ENCODE results near the gene PMM1. TPM values are rescaled to one million over a fixed set of nuclear protein-coding genes. Genes with fewer than 3 reads are reported as not detected.
"Not testable (repeated sequence)": the region's sequence is repeated elsewhere in the genome, so short reads cannot be mapped to it uniquely, and the experiment has no call there.

Gene PMM1
- total RNA-seq (2014; rRNA removed; shearing (Covaris generic)): 9.9 and 10.3 TPM in 2 replicates

GRCh38 chr22:41589391-41590241, at the start of gene PMM1:
Gene PMM1, minus strand, starts transcription at chr22:41589840. Its CDS starts 35 bp downstream, at chr22:41589805.
- Histone ChIP-seq H3K36me3 (no peaks in the 10 kb centered on the region), H3K27me3 (no peaks in the 10 kb centered on the region), H3K27ac (peak within 1 kb of the TSS; percentile 21; the same call in 1 of the 2 replicates)

GRCh38 chr22:41638748-41639147, 49.1 kb upstream of the PMM1 start:
- H3K27me3 ChIP-seq: no peaks in the 10 kb centered on the region
- H3K36me3 ChIP-seq: peaks cover 84% of the 10 kb centered on the region
- H3K4me3 ChIP-seq: no peak overlapping the region
- H3K27ac ChIP-seq: no peak overlapping the region
- no peak for DNase-seq
- H3K9me3 ChIP-seq (replicated peaks): no peaks in the 10 kb centered on the region
- no peaks in the 10 kb centered on the region for H3K4me1 ChIP-seq

More at GRCh38 chr22:41589391-41590241, at the start of gene PMM1:
- Histone ChIP-seq H3K4me1 (no peaks in the 10 kb centered on the region), H3K4me3 (peak within 1 kb of the TSS; percentile 71), H3K9me3 (replicated peaks) (no peaks in the 10 kb centered on the region)
- DNase-seq: peak; percentile 100

GRCh38 chr22:41638124-41638523, 48.5 kb upstream of the PMM1 start:
- Histone ChIP-seq H3K4me3 (no peak overlapping the region), H3K27ac (no peak overlapping the region), H3K9me3 (replicated peaks) (no peaks in the 10 kb centered on the region), H3K36me3 (peaks cover 83% of the 10 kb centered on the region), H3K27me3 (no peaks in the 10 kb centered on the region), H3K4me1 (no peaks in the 10 kb centered on the region)
- no peak for DNase-seq

- not testable (repeated sequence) for H3K4me1 ChIP-seq; H3K9me3 ChIP-seq (replicated peaks); DNase-seq; H3K4me3 ChIP-seq; H3K27me3 ChIP-seq; H3K27ac ChIP-seq
- peaks cover 78% of the 10 kb centered on the region for H3K36me3 ChIP-seq
Measured at GRCh38 chr22:41637623-41638022, 48.0 kb upstream of the PMM1 start.

GRCh38 chr22:41636467-41636866, 46.8 kb upstream of the PMM1 start:
- no peak for DNase-seq
- Histone ChIP-seq H3K27ac (no peak overlapping the region), H3K9me3 (replicated peaks) (no peaks in the 10 kb centered on the region), H3K4me3 (no peak overlapping the region), H3K36me3 (peaks cover 72% of the 10 kb centered on the region), H3K27me3 (no peaks in the 10 kb centered on the region), H3K4me1 (no peaks in the 10 kb centered on the region)

- H3K27me3 ChIP-seq; H3K9me3 ChIP-seq (replicated peaks); DNase-seq; H3K4me1 ChIP-seq; H3K27ac ChIP-seq; H3K4me3 ChIP-seq: not testable (repeated sequence)
- peaks cover 66% of the 10 kb centered on the region for H3K36me3 ChIP-seq
Measured at GRCh38 chr22:41634610-41635009, 45.0 kb upstream of the PMM1 start.

GRCh38 chr22:41631615-41632014, 42.0 kb upstream of the PMM1 start:
- not testable (repeated sequence) for H3K27ac ChIP-seq; H3K4me3 ChIP-seq; H3K4me1 ChIP-seq; DNase-seq; H3K27me3 ChIP-seq; H3K9me3 ChIP-seq (replicated peaks)
- peaks cover 68% of the 10 kb centered on the region for H3K36me3 ChIP-seq

- not testable (repeated sequence) for H3K4me1 ChIP-seq; H3K27ac ChIP-seq; H3K9me3 ChIP-seq (replicated peaks); DNase-seq; H3K4me3 ChIP-seq; H3K27me3 ChIP-seq
- peaks cover 66% of the 10 kb centered on the region for H3K36me3 ChIP-seq
Measured at GRCh38 chr22:41631115-41631514, 41.5 kb upstream of the PMM1 start.

- Histone ChIP-seq H3K9me3 (replicated peaks) (peaks cover 3% of the 10 kb centered on the region; the same call in 1 of the 2 replicates), H3K36me3 (peaks cover 77% of the 10 kb centered on the region), H3K27me3 (no peaks in the 10 kb centered on the region), H3K27ac (no peak overlapping the region), H3K4me1 (peaks cover 3% of the 10 kb centered on the region; the same call in 1 of the 2 replicates), H3K4me3 (no peak overlapping the region)
- DNase-seq: no peak
Measured at GRCh38 chr22:41625577-41625976, 35.9 kb upstream of the PMM1 start.

GRCh38 chr22:41621911-41622179, 32.2 kb upstream of the PMM1 start:
- H3K27me3 ChIP-seq: no peaks in the 10 kb centered on the region

GRCh38 chr22:41621099-41621910, 31.7 kb upstream of the PMM1 start, which contains the start of gene XRCC6:
Gene XRCC6, plus strand, starts transcription at chr22:41621295. Its CDS starts 710 bp downstream, at chr22:41622005.
- DNase-seq: peak; percentile 99
- no peaks in the 10 kb centered on the region for H3K9me3 ChIP-seq (replicated peaks)
- H3K27me3 ChIP-seq: no peaks in the 10 kb centered on the region
- peak within 1 kb of the TSS; percentile 92 for H3K27ac ChIP-seq
- H3K4me3 ChIP-seq: peak within 1 kb of the TSS; percentile 93
- H3K36me3 ChIP-seq: peaks cover 39% of the 10 kb centered on the region
- peaks cover 10% of the 10 kb centered on the region for H3K4me1 ChIP-seq

More at GRCh38 chr22:41621911-41622179, 32.2 kb upstream of the PMM1 start:
- no peak for DNase-seq
- peak overlapping the region; percentile 93 for H3K4me3 ChIP-seq
- H3K27ac ChIP-seq: peak overlapping the region; percentile 92
- no peaks in the 10 kb centered on the region for H3K9me3 ChIP-seq (replicated peaks)
- peaks cover 43% of the 10 kb centered on the region for H3K36me3 ChIP-seq
- H3K4me1 ChIP-seq: peaks cover 10% of the 10 kb centered on the region

GRCh38 chr22:41620589-41621098, 31.0 kb upstream of the PMM1 start, which contains the start of gene DESI1:
Gene DESI1, minus strand, starts transcription at chr22:41621043. Its CDS starts 204 bp downstream, at chr22:41620839.
- DNase-seq: no peak
- H3K9me3 ChIP-seq (replicated peaks): no peaks in the 10 kb centered on the region
- peak within 1 kb of the TSS; percentile 93 for H3K4me3 ChIP-seq
- peaks cover 34% of the 10 kb centered on the region for H3K36me3 ChIP-seq
- peaks cover 10% of the 10 kb centered on the region for H3K4me1 ChIP-seq
- no peaks in the 10 kb centered on the region for H3K27me3 ChIP-seq
- H3K27ac ChIP-seq: peak within 1 kb of the TSS; percentile 92

- H3K4me3 ChIP-seq: peak overlapping the region; percentile 93
- H3K4me1 ChIP-seq: peaks cover 10% of the 10 kb centered on the region
- no peaks in the 10 kb centered on the region for H3K27me3 ChIP-seq
- H3K9me3 ChIP-seq (replicated peaks): no peaks in the 10 kb centered on the region
- peak in 1 of 2 experiments; percentile 14 for DNase-seq
- H3K36me3 ChIP-seq: peaks cover 29% of the 10 kb centered on the region
- peak overlapping the region; percentile 51; the same call in 1 of the 2 replicates for H3K27ac ChIP-seq
Measured at GRCh38 chr22:41619979-41620588, 30.4 kb upstream of the PMM1 start.

- H3K27me3 ChIP-seq: no peaks in the 10 kb centered on the region
- H3K36me3 ChIP-seq: no peaks in the 10 kb centered on the region; the same call in 1 of the 2 replicates
- H3K27ac ChIP-seq: no peak overlapping the region
- DNase-seq: no peak
- no peaks in the 10 kb centered on the region for H3K9me3 ChIP-seq (replicated peaks)
- H3K4me3 ChIP-seq: no peak overlapping the region
- H3K4me1 ChIP-seq: no peaks in the 10 kb centered on the region
Measured at GRCh38 chr22:41613456-41613855, 23.8 kb upstream of the PMM1 start.
